ENCODE measurements around the gene KCTD1. TPM values are rescaled to one million over a fixed set of nuclear protein-coding genes. Genes with fewer than 3 reads are reported as not detected.

Gene KCTD1
- total and polyA plus RNA-seq, 11 donors = 4.8 to 21.8 (median 8.9) TPM

GRCh38 chr18:26568926-26569665 lies 20.7 kb upstream of the KCTD1 start:
- WGBS, 4 donors = 68 to 77% (median 72%) methylated on average over 5 of the region's 5 CpGs
- intact Hi-C loops (cut with DNase I) = no loop called here
- no peak for DNase-seq
- H3K27ac ChIP-seq = no peak overlapping the region
- no peak for ATAC-seq
- H3K27me3 ChIP-seq = peaks cover 0 to under 1% (median 0%) of the 10 kb centered on the region in 9 donors
- TF ChIP-seq, protein P1, sequence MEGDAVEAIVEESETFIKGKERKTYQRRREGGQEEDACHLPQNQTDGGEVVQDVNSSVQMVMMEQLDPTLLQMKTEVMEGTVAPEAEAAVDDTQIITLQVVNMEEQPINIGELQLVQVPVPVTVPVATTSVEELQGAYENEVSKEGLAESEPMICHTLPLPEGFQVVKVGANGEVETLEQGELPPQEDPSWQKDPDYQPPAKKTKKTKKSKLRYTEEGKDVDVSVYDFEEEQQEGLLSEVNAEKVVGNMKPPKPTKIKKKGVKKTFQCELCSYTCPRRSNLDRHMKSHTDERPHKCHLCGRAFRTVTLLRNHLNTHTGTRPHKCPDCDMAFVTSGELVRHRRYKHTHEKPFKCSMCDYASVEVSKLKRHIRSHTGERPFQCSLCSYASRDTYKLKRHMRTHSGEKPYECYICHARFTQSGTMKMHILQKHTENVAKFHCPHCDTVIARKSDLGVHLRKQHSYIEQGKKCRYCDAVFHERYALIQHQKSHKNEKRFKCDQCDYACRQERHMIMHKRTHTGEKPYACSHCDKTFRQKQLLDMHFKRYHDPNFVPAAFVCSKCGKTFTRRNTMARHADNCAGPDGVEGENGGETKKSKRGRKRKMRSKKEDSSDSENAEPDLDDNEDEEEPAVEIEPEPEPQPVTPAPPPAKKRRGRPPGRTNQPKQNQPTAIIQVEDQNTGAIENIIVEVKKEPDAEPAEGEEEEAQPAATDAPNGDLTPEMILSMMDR (IDR thresholded peaks at IDR 0.05) = no peak
- TF ChIP-seq POLR2A (IDR thresholded peaks at IDR 0.05) = no peak
- no peaks in the 10 kb centered on the region for H3K36me3 ChIP-seq
- H3K4me1 ChIP-seq = no peaks in the 10 kb centered on the region
- H3K4me3 ChIP-seq = no peak overlapping the region
- H3K9me3 ChIP-seq = no peaks in the 10 kb centered on the region

- H3K4me1 ChIP-seq = no peaks in the 10 kb centered on the region
- no peak for TF ChIP-seq POLR2A (IDR thresholded peaks at IDR 0.05)
- TF ChIP-seq, protein P1 (IDR thresholded peaks at IDR 0.05) = no peak
- no peak for ATAC-seq
- WGBS, 4 donors = 89 to 98% (median 93%) methylated on average over 1 of the region's 1 CpG
- no peak for DNase-seq
- no peaks in the 10 kb centered on the region for H3K9me3 ChIP-seq
- intact Hi-C loops (cut with DNase I) = no loop called here
- no peak overlapping the region for H3K27ac ChIP-seq
- no peaks in the 10 kb centered on the region for H3K27me3 ChIP-seq
- H3K4me3 ChIP-seq = no peak overlapping the region
- H3K36me3 ChIP-seq = no peaks in the 10 kb centered on the region
Observed at GRCh38 chr18:26568513-26568912, 20.2 kb upstream of the KCTD1 start.

GRCh38 chr18:26566874-26567555 lies 18.7 kb upstream of the KCTD1 start:
- Histone ChIP-seq H3K36me3 (no peaks in the 10 kb centered on the region), H3K27me3 (no peaks in the 10 kb centered on the region), H3K9me3 (peaks cover 0 to 9% (median 0%) of the 10 kb centered on the region in 12 donors), H3K4me3 (no peak overlapping the region), H3K27ac (no peak overlapping the region), H3K4me1 (no peaks in the 10 kb centered on the region)
- WGBS, 4 donors = 67 to 90% (median 72%) methylated on average over 1 of the region's 1 CpG
- intact Hi-C loops (cut with DNase I) = no loop called here
- TF ChIP-seq POLR2A (IDR thresholded peaks at IDR 0.05) = no peak
- TF ChIP-seq, protein P1 (IDR thresholded peaks at IDR 0.05) = no peak
- no peak for DNase-seq
- no peak for ATAC-seq

- no peak overlapping the region for H3K27ac ChIP-seq
- intact Hi-C loops (cut with DNase I) = no loop called here
- DNase-seq (no peak), ATAC-seq (peak in 1 of 4 donors; percentile 58)
- H3K4me3 ChIP-seq = no peak overlapping the region
- H3K36me3 ChIP-seq = no peaks in the 10 kb centered on the region
- H3K4me1 ChIP-seq = no peaks in the 10 kb centered on the region
- H3K27me3 ChIP-seq = no peaks in the 10 kb centered on the region
- H3K9me3 ChIP-seq = peaks cover 0 to 9% (median 0%) of the 10 kb centered on the region in 12 donors
- TF ChIP-seq POLR2A (IDR thresholded peaks at IDR 0.05) = no peak
- TF ChIP-seq, protein P1 (IDR thresholded peaks at IDR 0.05) = no peak
Observed at GRCh38 chr18:26565514-26565913, 17.2 kb upstream of the KCTD1 start.
